ENCODE data around the gene SPON1. TPM values are rescaled to one million over a fixed set of nuclear protein-coding genes. Genes with fewer than 3 reads are reported as not detected.

The SPON1 gene
- total and polyA plus RNA-seq, 4 donors = 0.72 to 4.9 (median 1.2) TPM

DNA sequence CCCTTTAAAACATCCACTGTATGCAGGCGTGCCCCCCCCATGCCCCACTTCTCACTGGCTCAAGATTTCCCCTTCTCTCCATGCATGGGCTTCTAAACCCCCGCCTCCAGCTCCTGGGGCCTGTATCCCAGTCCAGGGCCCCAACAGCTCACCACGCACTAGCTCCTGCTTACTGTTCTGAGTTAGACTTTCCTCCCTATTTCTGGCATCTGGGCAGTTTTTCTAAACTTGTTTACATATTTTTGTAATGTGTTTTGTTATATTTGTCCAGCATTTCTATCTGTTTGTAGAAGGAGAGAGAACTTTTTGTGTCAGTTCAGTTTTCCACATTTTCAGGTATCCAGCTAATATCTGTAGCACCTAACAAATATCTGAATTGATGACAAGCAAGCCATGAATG is 178.5 kb downstream of the SPON1 start:
- Histone ChIP-seq H3K4me3 (ENCODE audit: low read depth in 1 of 3, low read length in 3 of 3) (no peak overlapping the region), H3K36me3 (ENCODE audit: control insufficient read depth in 4 of 4, insufficient read depth in 3 of 4, low read depth in 1 of 4, low read length in 3 of 4) (no peaks in the 10 kb centered on the region), H3K27ac (ENCODE audit: low read depth in 1 of 2, low read length in 2 of 2) (no peak overlapping the region), H3K9ac (ENCODE audit: low read depth in 1 of 2, low read length in 2 of 2) (no peak overlapping the region), H3K9me3 (ENCODE audit: control insufficient read depth in 4 of 4, low read length in 3 of 4) (no peaks in the 10 kb centered on the region), H3K27me3 (ENCODE audit: control insufficient read depth in 4 of 4, insufficient read depth in 4 of 4, low read length in 3 of 4) (peaks cover 0 to 2% (median 0%) of the 10 kb centered on the region in 4 donors), H3K4me1 (ENCODE audit: control insufficient read depth in 4 of 4, insufficient read depth in 4 of 4, low read length in 3 of 4) (no peaks in the 10 kb centered on the region)
- DNase-seq (ENCODE audit: low spot score) = no peak
- WGBS = 93% methylated on average over 3 of the region's 3 CpGs
- TF ChIP-seq, protein P1, sequence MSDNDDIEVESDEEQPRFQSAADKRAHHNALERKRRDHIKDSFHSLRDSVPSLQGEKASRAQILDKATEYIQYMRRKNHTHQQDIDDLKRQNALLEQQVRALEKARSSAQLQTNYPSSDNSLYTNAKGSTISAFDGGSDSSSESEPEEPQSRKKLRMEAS (IDR thresholded peaks at IDR 0.05) = no peak

DNA sequence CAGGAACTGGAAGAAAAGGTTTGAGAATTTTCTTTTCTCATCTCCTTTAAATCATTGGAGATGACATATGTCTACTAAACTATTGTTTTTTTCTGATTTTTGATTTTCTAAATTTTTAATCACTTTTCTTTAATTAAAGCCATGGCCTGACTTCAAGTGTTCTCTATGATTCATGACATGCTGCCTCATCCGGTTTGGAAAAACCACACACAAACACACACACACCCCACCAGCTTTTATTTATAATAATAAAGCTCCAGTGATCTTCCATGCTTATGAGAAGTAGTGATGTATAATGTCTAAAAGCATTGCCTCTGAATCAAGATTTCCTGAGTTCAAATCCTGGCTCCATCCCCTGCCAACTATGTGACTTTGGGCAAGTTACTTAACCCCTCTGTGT is 179.2 kb downstream of the SPON1 start:
- H3K27ac ChIP-seq (ENCODE audit: low read depth in 1 of 2, low read length in 2 of 2) = no peak overlapping the region
- no peak for DNase-seq (ENCODE audit: low spot score)
- H3K4me3 ChIP-seq (ENCODE audit: low read depth in 1 of 3, low read length in 3 of 3) = no peak overlapping the region
- no peaks in the 10 kb centered on the region for H3K27me3 ChIP-seq (ENCODE audit: control insufficient read depth in 4 of 4, insufficient read depth in 4 of 4, low read length in 3 of 4)
- H3K9ac ChIP-seq (ENCODE audit: low read depth in 1 of 2, low read length in 2 of 2) = no peak overlapping the region
- H3K4me1 ChIP-seq (ENCODE audit: control insufficient read depth in 4 of 4, insufficient read depth in 4 of 4, low read length in 3 of 4) = no peaks in the 10 kb centered on the region
- TF ChIP-seq YY1 (IDR thresholded peaks at IDR 0.05) (no peak), RAD21 (IDR thresholded peaks at IDR 0.05) (no peak), HNF4A (conservative IDR thresholded peaks at IDR 0.05) (no peak), NR2F2 (IDR thresholded peaks at IDR 0.05) (no peak), HNF4G (IDR thresholded peaks at IDR 0.05) (no peak), FOXA2 (IDR thresholded peaks at IDR 0.05) (no peak), TAF1 (conservative IDR thresholded peaks at IDR 0.05) (no peak), GABPA (IDR thresholded peaks at IDR 0.05 in 1 of 2, conservative IDR thresholded peaks at IDR 0.05 in 1 of 2) (no peak), EGR1 (IDR thresholded peaks at IDR 0.05; ENCODE audit: low read depth in 2 of 2) (no peak), SP1 (IDR thresholded peaks at IDR 0.05) (no peak), RXRA (IDR thresholded peaks at IDR 0.05) (no peak)
- TF ChIP-seq, protein P1 (IDR thresholded peaks at IDR 0.05) = no peak
- TF ChIP-seq, protein P2, sequence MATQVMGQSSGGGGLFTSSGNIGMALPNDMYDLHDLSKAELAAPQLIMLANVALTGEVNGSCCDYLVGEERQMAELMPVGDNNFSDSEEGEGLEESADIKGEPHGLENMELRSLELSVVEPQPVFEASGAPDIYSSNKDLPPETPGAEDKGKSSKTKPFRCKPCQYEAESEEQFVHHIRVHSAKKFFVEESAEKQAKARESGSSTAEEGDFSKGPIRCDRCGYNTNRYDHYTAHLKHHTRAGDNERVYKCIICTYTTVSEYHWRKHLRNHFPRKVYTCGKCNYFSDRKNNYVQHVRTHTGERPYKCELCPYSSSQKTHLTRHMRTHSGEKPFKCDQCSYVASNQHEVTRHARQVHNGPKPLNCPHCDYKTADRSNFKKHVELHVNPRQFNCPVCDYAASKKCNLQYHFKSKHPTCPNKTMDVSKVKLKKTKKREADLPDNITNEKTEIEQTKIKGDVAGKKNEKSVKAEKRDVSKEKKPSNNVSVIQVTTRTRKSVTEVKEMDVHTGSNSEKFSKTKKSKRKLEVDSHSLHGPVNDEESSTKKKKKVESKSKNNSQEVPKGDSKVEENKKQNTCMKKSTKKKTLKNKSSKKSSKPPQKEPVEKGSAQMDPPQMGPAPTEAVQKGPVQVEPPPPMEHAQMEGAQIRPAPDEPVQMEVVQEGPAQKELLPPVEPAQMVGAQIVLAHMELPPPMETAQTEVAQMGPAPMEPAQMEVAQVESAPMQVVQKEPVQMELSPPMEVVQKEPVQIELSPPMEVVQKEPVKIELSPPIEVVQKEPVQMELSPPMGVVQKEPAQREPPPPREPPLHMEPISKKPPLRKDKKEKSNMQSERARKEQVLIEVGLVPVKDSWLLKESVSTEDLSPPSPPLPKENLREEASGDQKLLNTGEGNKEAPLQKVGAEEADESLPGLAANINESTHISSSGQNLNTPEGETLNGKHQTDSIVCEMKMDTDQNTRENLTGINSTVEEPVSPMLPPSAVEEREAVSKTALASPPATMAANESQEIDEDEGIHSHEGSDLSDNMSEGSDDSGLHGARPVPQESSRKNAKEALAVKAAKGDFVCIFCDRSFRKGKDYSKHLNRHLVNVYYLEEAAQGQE (IDR thresholded peaks at IDR 0.05) = no peak
- TF ChIP-seq, protein P3, sequence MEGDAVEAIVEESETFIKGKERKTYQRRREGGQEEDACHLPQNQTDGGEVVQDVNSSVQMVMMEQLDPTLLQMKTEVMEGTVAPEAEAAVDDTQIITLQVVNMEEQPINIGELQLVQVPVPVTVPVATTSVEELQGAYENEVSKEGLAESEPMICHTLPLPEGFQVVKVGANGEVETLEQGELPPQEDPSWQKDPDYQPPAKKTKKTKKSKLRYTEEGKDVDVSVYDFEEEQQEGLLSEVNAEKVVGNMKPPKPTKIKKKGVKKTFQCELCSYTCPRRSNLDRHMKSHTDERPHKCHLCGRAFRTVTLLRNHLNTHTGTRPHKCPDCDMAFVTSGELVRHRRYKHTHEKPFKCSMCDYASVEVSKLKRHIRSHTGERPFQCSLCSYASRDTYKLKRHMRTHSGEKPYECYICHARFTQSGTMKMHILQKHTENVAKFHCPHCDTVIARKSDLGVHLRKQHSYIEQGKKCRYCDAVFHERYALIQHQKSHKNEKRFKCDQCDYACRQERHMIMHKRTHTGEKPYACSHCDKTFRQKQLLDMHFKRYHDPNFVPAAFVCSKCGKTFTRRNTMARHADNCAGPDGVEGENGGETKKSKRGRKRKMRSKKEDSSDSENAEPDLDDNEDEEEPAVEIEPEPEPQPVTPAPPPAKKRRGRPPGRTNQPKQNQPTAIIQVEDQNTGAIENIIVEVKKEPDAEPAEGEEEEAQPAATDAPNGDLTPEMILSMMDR (IDR thresholded peaks at IDR 0.05; ENCODE audit: low read depth, low read length, missing input control) = no peak
- TF ChIP-seq, protein P4, sequence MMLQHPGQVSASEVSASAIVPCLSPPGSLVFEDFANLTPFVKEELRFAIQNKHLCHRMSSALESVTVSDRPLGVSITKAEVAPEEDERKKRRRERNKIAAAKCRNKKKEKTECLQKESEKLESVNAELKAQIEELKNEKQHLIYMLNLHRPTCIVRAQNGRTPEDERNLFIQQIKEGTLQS (IDR thresholded peaks at IDR 0.05) = no peak
- TF ChIP-seq, protein P5, sequence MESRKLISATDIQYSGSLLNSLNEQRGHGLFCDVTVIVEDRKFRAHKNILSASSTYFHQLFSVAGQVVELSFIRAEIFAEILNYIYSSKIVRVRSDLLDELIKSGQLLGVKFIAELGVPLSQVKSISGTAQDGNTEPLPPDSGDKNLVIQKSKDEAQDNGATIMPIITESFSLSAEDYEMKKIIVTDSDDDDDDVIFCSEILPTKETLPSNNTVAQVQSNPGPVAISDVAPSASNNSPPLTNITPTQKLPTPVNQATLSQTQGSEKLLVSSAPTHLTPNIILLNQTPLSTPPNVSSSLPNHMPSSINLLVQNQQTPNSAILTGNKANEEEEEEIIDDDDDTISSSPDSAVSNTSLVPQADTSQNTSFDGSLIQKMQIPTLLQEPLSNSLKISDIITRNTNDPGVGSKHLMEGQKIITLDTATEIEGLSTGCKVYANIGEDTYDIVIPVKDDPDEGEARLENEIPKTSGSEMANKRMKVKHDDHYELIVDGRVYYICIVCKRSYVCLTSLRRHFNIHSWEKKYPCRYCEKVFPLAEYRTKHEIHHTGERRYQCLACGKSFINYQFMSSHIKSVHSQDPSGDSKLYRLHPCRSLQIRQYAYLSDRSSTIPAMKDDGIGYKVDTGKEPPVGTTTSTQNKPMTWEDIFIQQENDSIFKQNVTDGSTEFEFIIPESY (IDR thresholded peaks at IDR 0.05) = no peak
- no peaks in the 10 kb centered on the region for H3K9me3 ChIP-seq (ENCODE audit: control insufficient read depth in 4 of 4, low read length in 3 of 4)
- WGBS = 57% methylated on average over 1 of the region's 1 CpG
- H3K36me3 ChIP-seq (ENCODE audit: control insufficient read depth in 4 of 4, insufficient read depth in 3 of 4, low read depth in 1 of 4, low read length in 3 of 4) = no peaks in the 10 kb centered on the region
